GM12878 (cell line): ENCODE measurements around the gene RHBDD1. TPM values are rescaled to one million over a fixed set of nuclear protein-coding genes. Genes with fewer than 3 reads are reported as not detected.

ENCODE experiments used
- ATAC-seq: fragments of 200-7000 bp; cut with Tn5 transposase; 3 replicates; pipeline ENCODE4 v1.9.1; 2020; ENCODE audit warnings: mild to moderate bottlenecking, moderate library complexity
- BruUV-seq: library from RNA; stranded (reverse); fragments of 400-500 nt; replicated peaks from 2 replicates; lab custom pipeline; 2021; lab: Mats Ljungman, UMichigan
- CTCF ChIA-PET: fragments of 300-600 bp; sonication (Branson Sonifier 250); formaldehyde crosslinking; extraction: SDS; loops from one replicate; lab custom pipeline; 2021; ENCODE audit warnings: inconsistent platforms; lab: Yijun Ruan, JAX
- POLR2A ChIA-PET: fragments of 350-600 bp; formaldehyde crosslinking; extraction: SDS; loops from one replicate; lab custom pipeline; 2021; ENCODE audit warnings: inconsistent platforms; lab: Charles Lee
- RAD21 ChIA-PET: fragments of 300-600 bp; sonication (Branson Sonifier 250); formaldehyde crosslinking; loops from one replicate; lab custom pipeline; 2023; ENCODE audit warnings: antibody characterized with exemption; ENCODE audit not compliant: unreplicated experiment; lab: Charles Lee
- SMC1A ChIA-PET: fragments of 300-600 bp; sonication (Branson Sonifier 250); formaldehyde crosslinking; loops from one replicate; lab custom pipeline; 2023; ENCODE audit not compliant: unreplicated experiment, uncharacterized antibody; lab: Charles Lee
- DNase-seq: peaks from one replicate; pipeline ENCODE4 v3.0.0-alpha.2; 2011; ENCODE audit warnings: low read depth, low spot score
- FAIRE-seq: peaks from 3 replicates; lab custom pipeline; 2011; peaks lifted over from hg19 to GRCh38; lab: Jason Lieb, UNC
- H2AFZ ChIP-seq: 2 replicates; pipeline ENCODE4 v1.6.0; 2011; ENCODE audit warnings: low read depth, low read length, control low read depth; ENCODE audit not compliant: control insufficient read depth
- H3K27ac ChIP-seq: 2 replicates; pipeline ENCODE4 v1.5.1; 2011; ENCODE audit warnings: control low read depth; ENCODE audit not compliant: control insufficient read depth, insufficient read depth
- H3K27me3 ChIP-seq, 2 experiments: replicated peaks in 1 of 2; 2 replicates each; pipeline versions ENCODE4 v1.6.0 to v1.6.1; 2011; ENCODE audit warnings: low read length in 1 of 2; ENCODE audit not compliant: control insufficient read depth in 2 of 2, insufficient read depth in 2 of 2
- H3K36me3 ChIP-seq, 2 experiments: 2 replicates each; pipeline ENCODE4 v1.5.1; 2011; ENCODE audit warnings: low read length in 1 of 2; ENCODE audit not compliant: control insufficient read depth in 2 of 2, insufficient read depth in 2 of 2
- H3K4me1 ChIP-seq: 2 replicates; pipeline ENCODE4 v1.6.1; 2011; ENCODE audit warnings: mild to moderate bottlenecking, low read length, moderate library complexity, mixed read lengths; ENCODE audit not compliant: control insufficient read depth, insufficient read depth
- H3K4me2 ChIP-seq: 2 replicates; pipeline ENCODE4 v1.6.0; 2011; ENCODE audit warnings: control low read depth; ENCODE audit not compliant: control insufficient read depth, insufficient read depth
- H3K4me3 ChIP-seq: fragments of 200-600 bp; sonication (generic); 2 replicates; pipeline ENCODE4 v1.5.1; 2016
- H3K79me2 ChIP-seq: 2 replicates; pipeline ENCODE4 v1.6.0; 2011; ENCODE audit warnings: low read length; ENCODE audit not compliant: control insufficient read depth, insufficient read depth
- H3K9ac ChIP-seq: 2 replicates; pipeline ENCODE4 v1.8.0; 2011; ENCODE audit warnings: low read length, control low read depth, mixed read lengths; ENCODE audit not compliant: control insufficient read depth, insufficient read depth
- H3K9me3 ChIP-seq: replicated peaks from 3 replicates; pipeline ENCODE4 v1.5.1; 2011; ENCODE audit warnings: mild to moderate bottlenecking, low read length; ENCODE audit not compliant: control insufficient read depth, insufficient read depth
- H4K20me1 ChIP-seq: 2 replicates; pipeline ENCODE4 v1.6.0; 2011; ENCODE audit not compliant: control insufficient read depth, insufficient read depth
- HDGF ChIP-seq: fragments of 450-650 bp; IDR thresholded peaks from 2 replicates; pipeline ENCODE4 v1.6.1; 2016; ENCODE audit warnings: antibody characterized with exemption
- IKZF2 ChIP-seq, 2 experiments: fragments of 450-650 bp; IDR thresholded peaks; 2 replicates each; pipeline ENCODE4 v1.6.1; 2017; ENCODE audit warnings: mild to moderate bottlenecking in 2 of 2, moderate library complexity in 2 of 2
- LARP7 ChIP-seq: fragments of 450-650 bp; IDR thresholded peaks from 2 replicates; pipeline ENCODE4 v1.6.1; 2017; ENCODE audit warnings: mild to moderate bottlenecking
- MTA2 ChIP-seq: fragments of 450-650 bp; IDR thresholded peaks from 2 replicates; pipeline ENCODE4 v1.6.1; 2016; ENCODE audit warnings: low read depth, mild to moderate bottlenecking, moderate library complexity
- SIN3A ChIP-seq: IDR thresholded peaks from 2 replicates; pipeline ENCODE4 v1.6.1; 2012; ENCODE audit warnings: low read depth, low read length, improper control_type of control experiment
- SMARCA5 ChIP-seq: fragments of 450-650 bp; IDR thresholded peaks from 2 replicates; pipeline ENCODE4 v1.6.1; 2017; ENCODE audit warnings: mild to moderate bottlenecking
- WGBS: methylation state at CpG from one replicate; pipeline ENCODE4 v1.1.6; 2016; ENCODE audit warnings: low lambda C conversion rate; ENCODE audit not compliant: insufficient replicate concordance, insufficient coverage; ENCODE audit errors: missing lambda C conversion rate; 5-methylcytosine and 5-hydroxymethylcytosine counted together
- in situ Hi-C: fragments of 300-500 bp; cut with MboI; formaldehyde crosslinking; loops from 9 replicates; pipeline ENCODE4 v1.14.3; 2018; ENCODE audit warnings: mixed read lengths
- intact Hi-C: fragments of 100-400 bp; cut with micrococcal nuclease; formaldehyde crosslinking; loops from one replicate; pipeline ENCODE4 v1.14.2; 2022; ENCODE audit not compliant: unreplicated experiment
- polyA plus RNA-seq, 11 experiments: library from polyadenylated mRNA; depleted of rRNA in 4 of 11; unstranded in 6 of 11; stranded (reverse) in 5 of 11; fragments of >200 nt; fragmentation: Nextera tagmentation in 4 of 11; fragmentation: Illumina TruSeq in 1 of 11; extraction: Ambion mirVana in 4 of 11; extraction: Trizol in 1 of 11; gene quantifications; 1 replicate in 1 of 11; 2 replicates in 10 of 11; pipeline versions ENCODE4 v1.2.1 to v1.2.3, GENCODE V29; 2011 to 2016; ENCODE audit warnings: inconsistent platforms in 2 of 11, missing spikeins in 2 of 11, low read depth in 1 of 11
- total RNA-seq, 4 experiments: library from RNA; depleted of rRNA in 3 of 4; stranded (reverse); fragments of >200 nt in 3 of 4; fragmentation: Illumina TruSeq in 1 of 4; extraction: Trizol in 1 of 4; gene quantifications; 2 replicates each; pipeline versions ENCODE4 v1.2.1 to v1.2.3, GENCODE V29; 2013 to 2021
- TF ChIP-seq, protein P1 (sequence below): IDR thresholded peaks from 2 replicates; pipeline ENCODE4 v1.6.1; 2011; ENCODE audit warnings: mild to moderate bottlenecking, low read depth, low read length, moderate library complexity; ENCODE audit not compliant: insufficient replicate concordance
- TF ChIP-seq, protein P2 (sequence below): fragments of 450-650 bp; IDR thresholded peaks from 2 replicates; pipeline ENCODE4 v1.6.1; 2016; ENCODE audit warnings: mild to moderate bottlenecking
- TF ChIP-seq, protein P3 (sequence below): IDR thresholded peaks from 2 replicates; pipeline ENCODE4 v1.6.1; 2012; ENCODE audit warnings: low read length, inconsistent platforms

RHBDD1 gene
- total and polyA plus RNA-seq, 10 of the 15 experiments (the other 5 are each of a cell fraction or from before 2014, with no cell fraction given) = 7.1 to 36.4 (median 14.7) TPM

DNA sequence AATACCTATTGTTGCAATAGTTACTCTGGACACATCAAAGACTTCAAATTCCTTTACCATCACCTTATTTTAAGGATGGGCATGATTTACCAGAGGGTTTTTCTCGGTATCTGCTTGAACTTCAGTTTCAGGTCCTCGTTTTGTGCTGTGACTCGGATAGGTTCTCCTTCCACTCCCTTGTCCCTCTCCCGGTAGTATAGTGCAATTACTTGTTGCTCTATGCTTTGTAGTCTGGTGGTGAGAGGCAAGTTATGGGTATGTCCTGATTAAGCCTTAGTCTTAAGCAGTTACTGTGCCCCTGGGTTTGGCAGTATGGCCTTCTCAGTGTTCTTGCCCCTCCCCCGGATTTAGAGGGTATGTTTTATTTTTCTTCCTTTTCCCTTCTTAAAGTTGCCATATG, 96.6 kb downstream of the RHBDD1 start (continued):
- TF ChIP-seq, protein P1, sequence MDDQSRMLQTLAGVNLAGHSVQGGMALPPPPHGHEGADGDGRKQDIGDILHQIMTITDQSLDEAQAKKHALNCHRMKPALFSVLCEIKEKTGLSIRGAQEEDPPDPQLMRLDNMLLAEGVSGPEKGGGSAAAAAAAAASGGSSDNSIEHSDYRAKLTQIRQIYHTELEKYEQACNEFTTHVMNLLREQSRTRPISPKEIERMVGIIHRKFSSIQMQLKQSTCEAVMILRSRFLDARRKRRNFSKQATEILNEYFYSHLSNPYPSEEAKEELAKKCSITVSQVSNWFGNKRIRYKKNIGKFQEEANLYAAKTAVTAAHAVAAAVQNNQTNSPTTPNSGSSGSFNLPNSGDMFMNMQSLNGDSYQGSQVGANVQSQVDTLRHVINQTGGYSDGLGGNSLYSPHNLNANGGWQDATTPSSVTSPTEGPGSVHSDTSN = no peak
- TF ChIP-seq, protein P2, sequence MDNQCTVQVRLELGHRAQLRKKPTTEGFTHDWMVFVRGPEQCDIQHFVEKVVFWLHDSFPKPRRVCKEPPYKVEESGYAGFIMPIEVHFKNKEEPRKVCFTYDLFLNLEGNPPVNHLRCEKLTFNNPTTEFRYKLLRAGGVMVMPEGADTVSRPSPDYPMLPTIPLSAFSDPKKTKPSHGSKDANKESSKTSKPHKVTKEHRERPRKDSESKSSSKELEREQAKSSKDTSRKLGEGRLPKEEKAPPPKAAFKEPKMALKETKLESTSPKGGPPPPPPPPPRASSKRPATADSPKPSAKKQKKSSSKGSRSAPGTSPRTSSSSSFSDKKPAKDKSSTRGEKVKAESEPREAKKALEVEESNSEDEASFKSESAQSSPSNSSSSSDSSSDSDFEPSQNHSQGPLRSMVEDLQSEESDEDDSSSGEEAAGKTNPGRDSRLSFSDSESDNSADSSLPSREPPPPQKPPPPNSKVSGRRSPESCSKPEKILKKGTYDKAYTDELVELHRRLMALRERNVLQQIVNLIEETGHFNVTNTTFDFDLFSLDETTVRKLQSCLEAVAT = no peak
- no peak for TF ChIP-seq SMARCA5
- TF ChIP-seq, all 136 proteins: peak for 0

DNA sequence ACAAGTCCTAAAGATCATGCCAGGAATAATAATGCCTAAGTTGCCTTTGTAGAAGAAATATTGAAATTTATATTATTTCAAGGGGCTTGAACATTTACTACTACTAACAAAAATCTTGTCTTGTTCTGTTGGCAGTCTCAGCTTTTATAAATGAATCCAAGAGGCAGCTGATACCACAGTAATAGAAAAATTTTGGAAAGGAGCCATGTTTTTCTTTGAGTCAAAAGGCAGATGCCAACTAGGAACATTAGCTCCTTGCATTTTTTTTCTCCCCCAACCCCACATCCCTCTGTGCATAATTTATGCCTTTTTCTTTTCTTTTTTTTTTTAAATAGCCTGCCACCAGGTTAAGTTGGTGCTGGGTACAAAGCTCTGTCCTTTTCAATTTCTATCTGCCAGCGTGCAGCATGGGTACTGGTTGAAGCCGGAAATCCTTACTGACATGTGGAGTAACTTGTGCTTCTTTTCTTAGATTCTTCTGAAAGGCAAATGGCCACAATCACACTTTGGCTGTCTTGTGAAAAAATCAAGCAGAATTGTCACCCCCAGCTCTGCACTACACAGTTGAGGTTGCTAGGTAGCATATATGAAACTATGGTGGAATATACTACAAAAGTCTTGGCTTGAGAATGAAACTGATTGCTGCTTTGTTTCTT, 98.8 kb downstream of the RHBDD1 start:
- TF ChIP-seq, protein P3, sequence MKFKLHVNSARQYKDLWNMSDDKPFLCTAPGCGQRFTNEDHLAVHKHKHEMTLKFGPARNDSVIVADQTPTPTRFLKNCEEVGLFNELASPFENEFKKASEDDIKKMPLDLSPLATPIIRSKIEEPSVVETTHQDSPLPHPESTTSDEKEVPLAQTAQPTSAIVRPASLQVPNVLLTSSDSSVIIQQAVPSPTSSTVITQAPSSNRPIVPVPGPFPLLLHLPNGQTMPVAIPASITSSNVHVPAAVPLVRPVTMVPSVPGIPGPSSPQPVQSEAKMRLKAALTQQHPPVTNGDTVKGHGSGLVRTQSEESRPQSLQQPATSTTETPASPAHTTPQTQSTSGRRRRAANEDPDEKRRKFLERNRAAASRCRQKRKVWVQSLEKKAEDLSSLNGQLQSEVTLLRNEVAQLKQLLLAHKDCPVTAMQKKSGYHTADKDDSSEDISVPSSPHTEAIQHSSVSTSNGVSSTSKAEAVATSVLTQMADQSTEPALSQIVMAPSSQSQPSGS = no peak
- no peak for TF ChIP-seq MTA2
- TF ChIP-seq SIN3A = no peak
- TF ChIP-seq, protein P1 = no peak
- no peak for TF ChIP-seq LARP7
- no peak for TF ChIP-seq IKZF2 (IDR thresholded peaks at IDR 0.05)
- TF ChIP-seq HDGF = no peak
- POLR2A ChIA-PET = no interaction called here
- Histone ChIP-seq H3K36me3 (no peaks in the 10 kb centered on the region), H3K9ac (no peak overlapping the region), H3K9me3 (no peaks in the 10 kb centered on the region), H3K27ac (no peak overlapping the region), H2AFZ (no peak overlapping the region), H3K4me1 (no peaks in the 10 kb centered on the region), H4K20me1 (no peaks in the 10 kb centered on the region), H3K4me3 (no peak overlapping the region), H3K4me2 (no peak overlapping the region), H3K79me2 (no peaks in the 10 kb centered on the region), H3K27me3 (no peaks in the 10 kb centered on the region)
- intact Hi-C loops (no loop called here), in situ Hi-C loops (no loop called here)
- FAIRE-seq = no peak
- CTCF ChIA-PET = interaction anchor here (0.6 to 0.9 kb wide), 4 partner anchors 45 to 1746 kb away, joined by 3 read pairs; no protein-coding TSS in a partner anchor
- no TSS peak for BruUV-seq
- 100% methylated on average over 2 of the region's 2 CpGs for WGBS
- SMC1A ChIA-PET = interaction anchor here (0.6 to 0.9 kb wide), 3 partner anchors 21 to 61 kb away, joined by 3 to 5 read pairs (median 3); no protein-coding TSS in a partner anchor
- RAD21 ChIA-PET = no interaction called here
- no peak for ATAC-seq
- no peak for DNase-seq
